Measurements from ENCODE around the gene SH2D7.

Gene SH2D7

GRCh38 chr15:78079298-78080087, 12.9 kb upstream of the SH2D7 start:
- DNase-seq (ENCODE audit: low read depth): no peak
- no peak overlapping the region for H3K4me3 ChIP-seq (ENCODE audit: low read length)
- no peak for TF ChIP-seq CTCF (conservative IDR thresholded peaks at IDR 0.05; ENCODE audit: low read length)

- H3K4me3 ChIP-seq (ENCODE audit: low read length): no peak overlapping the region
- no peak for TF ChIP-seq CTCF (conservative IDR thresholded peaks at IDR 0.05; ENCODE audit: low read length)
- no peak for DNase-seq (ENCODE audit: low read depth)
These were observed 12.3 kb upstream of the SH2D7 start for GRCh38 chr15:78080088-78080460.

GRCh38 chr15:78082106-78082742, 10.1 kb upstream of the SH2D7 start:
- no peak for TF ChIP-seq CTCF (conservative IDR thresholded peaks at IDR 0.05; ENCODE audit: low read length)
- no peak for DNase-seq (ENCODE audit: low read depth)
- no peak overlapping the region for H3K4me3 ChIP-seq (ENCODE audit: low read length)

- DNase-seq (ENCODE audit: low read depth): no peak
- H3K4me3 ChIP-seq (ENCODE audit: low read length): no peak overlapping the region
- no peak for TF ChIP-seq CTCF (conservative IDR thresholded peaks at IDR 0.05; ENCODE audit: low read length)
These were observed 9.6 kb upstream of the SH2D7 start for GRCh38 chr15:78082743-78083110.

GRCh38 chr15:78083186-78083585, 9.2 kb upstream of the SH2D7 start:
- DNase-seq (ENCODE audit: low read depth): no peak
- no peak for TF ChIP-seq CTCF (conservative IDR thresholded peaks at IDR 0.05; ENCODE audit: low read length)
- H3K4me3 ChIP-seq (ENCODE audit: low read length): no peak overlapping the region

- DNase-seq (ENCODE audit: low read depth): no peak
- no peak for TF ChIP-seq CTCF (conservative IDR thresholded peaks at IDR 0.05; ENCODE audit: low read length)
These were observed 8.5 kb upstream of the SH2D7 start for GRCh38 chr15:78083687-78084448.

More at GRCh38 chr15:78083687-78084448, 8.5 kb upstream of the SH2D7 start:
- H3K4me3 ChIP-seq (ENCODE audit: low read length): no peak overlapping the region

Data from AG10803 (cell line).